HG03460 (cell line): ENCODE data around the gene DDR2.
"Not testable (repeated sequence)": the region's sequence is repeated elsewhere in the genome, so short reads cannot be mapped to it uniquely, and the experiment has no call there.

Source experiments
- ATAC-seq: cut with Tn5 transposase; IDR thresholded peaks from one replicate; pipeline ENCODE4 v1.9.1; 2021; ENCODE audit not compliant: unreplicated experiment

DDR2 gene

DNA sequence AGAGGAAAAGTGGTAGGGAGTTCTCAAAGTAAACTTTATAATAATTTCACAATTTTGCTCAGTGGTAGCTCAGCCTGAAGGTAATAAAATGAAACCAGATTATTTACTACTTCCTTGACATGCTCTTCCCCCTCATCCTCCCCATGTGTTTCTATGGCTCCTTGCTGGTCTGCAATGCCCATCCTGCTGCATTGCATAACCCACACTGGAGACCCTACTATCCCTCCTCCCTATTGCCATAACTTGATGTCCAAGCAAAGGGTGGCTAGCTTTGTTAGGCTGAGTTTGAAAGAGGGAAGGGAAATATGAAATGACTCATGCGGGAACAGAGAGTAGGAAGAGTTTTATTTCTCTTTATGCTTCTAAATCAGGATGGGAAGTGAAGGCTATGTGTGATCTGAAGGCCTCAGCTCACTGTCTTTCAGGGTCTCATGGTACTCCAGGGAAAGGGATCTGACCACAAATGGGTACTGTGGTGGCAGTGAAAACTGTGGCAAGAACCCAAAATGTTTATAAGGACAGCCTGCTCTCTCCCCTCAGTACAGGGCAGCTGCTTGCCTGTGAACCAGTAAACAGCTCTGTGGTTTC lies 121.8 kb downstream of the DDR2 start:
- no peak for ATAC-seq

DNA sequence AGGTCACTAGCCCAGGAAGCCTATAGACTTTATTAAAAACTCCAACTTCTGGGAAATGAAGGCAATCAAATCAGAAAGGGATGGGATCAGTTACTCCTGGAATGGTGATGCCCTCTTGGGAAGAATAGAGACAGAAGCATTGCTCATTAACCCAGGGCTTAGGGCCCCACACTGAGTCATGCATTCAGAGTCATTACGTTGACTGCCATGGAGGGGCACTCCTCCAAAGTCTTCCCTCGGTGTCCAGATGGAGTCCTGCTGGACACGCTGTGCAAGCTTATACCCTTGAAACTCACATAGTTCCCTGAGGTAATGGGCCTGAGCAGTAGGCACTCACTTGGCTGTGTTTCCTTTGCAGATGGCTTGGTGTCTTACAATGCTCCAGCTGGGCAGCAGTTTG lies 123.0 kb downstream of the DDR2 start:
- no peak for ATAC-seq

DNA sequence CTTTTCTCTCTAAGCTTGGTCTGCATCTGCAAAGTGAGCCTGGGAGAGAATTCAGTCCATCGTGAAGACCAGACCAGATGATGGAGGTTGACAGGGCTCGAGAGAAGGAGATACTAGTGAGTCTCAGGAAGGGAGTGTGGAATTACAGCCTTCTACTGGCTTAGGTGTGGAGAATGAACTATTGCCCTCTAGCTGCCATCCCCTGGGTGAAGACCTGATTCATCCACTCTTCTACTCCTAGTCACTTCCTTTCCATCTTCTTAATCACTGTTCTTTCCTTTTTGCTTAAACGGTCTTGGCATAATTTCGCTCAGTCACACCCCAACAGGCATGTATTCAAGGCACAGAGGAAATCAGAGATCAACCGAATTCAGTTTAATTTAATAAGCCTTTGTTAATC lies 124.3 kb downstream of the DDR2 start:
- no peak for ATAC-seq

DNA sequence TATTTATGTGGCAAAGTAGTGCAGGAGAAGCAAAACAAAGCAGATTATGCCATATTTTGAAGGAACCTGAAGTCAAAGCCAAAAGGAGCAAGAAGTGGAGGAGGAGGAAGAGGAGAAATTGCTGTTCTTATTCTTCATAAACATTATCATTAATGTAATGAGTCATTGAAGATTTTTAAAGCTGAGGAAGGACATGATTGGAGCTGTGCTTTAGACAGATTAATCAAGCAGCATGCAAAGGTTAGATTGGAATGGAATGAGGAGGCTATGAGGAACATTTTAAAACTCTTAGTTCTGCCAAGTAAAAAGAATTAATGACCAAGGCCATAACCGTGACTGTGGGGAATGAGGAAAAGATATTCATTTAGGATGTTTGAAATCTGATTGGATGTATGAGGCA lies 125.2 kb downstream of the DDR2 start:
- no peak for ATAC-seq

DNA sequence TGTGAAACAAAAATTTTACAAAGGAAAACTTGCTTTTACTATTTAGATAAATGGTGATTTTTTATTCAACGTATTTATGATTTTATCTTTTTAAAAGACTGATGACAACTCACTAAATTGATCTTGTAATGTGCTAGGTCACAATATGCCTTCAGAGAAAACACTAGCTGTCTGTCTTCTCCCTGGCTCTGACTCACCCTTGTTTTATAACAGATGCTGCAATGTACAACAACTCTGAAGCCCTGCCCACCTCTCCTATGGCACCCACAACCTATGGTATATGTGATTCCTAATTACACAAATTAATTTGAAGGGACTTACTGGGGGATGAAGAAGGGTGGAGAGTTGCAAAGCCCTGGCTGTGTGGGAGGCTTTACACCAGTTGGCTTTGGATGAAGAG lies 133.5 kb downstream of the DDR2 start:
- no peak for ATAC-seq

DNA sequence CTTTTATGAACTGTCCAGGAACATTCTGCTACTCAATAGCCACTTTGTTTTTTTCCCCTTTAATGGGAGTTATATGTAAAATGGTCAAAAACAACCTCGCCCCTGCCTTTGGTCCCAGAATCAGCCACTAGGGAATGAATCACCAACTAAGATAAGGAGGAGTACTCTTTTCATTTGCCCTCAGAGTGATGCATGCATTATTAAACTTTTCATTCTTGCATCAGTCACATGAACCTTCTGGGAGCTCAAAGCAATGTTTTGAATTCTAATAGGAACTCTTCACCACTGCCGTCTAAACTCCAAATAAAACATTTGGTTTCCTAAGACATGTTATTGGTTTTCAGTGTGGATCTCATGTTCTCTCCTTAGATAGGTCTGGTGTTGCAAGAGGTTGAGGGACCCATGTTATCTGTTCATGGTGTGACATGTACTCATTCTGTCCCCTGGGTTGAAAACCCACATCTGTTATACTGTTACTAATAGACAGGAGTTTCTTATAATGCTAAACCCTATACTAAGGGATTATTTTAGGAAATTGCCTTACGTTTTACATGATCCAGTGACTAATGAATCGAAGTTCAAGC lies 140.4 kb downstream of the DDR2 start:
- no peak for ATAC-seq

DNA sequence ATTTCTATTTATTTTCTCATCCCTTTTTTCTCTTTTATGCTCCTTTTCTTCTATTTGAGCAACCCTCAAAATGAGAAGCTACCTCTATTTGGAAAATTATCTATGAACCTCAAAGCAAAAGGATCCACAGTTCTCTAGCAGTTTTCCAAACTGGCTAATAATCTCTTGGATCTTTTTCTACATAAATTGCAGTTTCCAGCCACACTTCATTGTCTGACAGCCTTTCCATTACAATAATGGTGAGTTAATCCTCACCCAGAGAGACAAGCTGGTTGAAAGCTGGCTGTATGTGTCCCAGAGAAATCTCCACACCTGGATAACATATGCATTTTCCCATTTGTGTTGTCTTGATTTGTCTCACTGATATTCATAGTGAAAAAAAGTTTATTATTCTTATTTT lies 141.7 kb downstream of the DDR2 start:
- ATAC-seq = no peak

DNA sequence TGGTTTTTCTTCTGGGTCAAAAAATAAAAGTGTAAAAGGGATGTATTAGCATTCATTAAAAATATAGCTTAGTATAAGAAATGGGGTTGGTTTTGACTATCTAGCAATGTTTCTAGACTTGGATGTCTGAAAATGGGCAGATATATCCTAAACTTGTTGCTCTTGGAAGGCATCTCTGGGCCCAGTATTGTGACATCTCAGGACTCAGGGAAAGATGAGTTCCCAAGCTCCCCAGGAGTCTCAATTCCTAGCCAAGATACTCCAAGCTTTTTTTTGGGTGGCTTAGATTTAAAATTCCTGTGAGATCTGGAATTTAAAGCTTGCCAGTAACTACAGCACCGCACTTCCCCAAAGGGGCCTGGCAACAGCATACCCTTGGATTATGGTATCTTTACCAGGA lies 146.8 kb downstream of the DDR2 start:
- ATAC-seq = no peak

DNA sequence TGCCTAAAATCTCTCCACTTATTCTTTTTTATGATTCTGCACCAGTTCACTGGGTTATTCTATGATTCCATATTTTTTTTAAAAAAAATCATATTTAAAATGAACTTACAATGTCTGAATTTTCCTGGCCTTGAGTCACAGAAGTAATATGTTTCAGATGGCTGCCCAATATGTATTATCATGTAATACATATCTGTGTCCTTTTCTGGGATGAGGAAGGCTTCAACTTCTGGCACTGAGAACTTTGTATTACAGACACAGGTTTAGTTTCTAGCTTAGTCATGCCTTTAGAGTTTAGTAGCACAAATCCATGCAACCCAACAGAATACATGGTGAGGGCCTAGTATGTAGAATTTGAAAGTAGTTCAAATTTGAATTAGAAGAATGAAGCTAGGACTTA lies 150.4 kb downstream of the DDR2 start:
- ATAC-seq = no peak

DNA sequence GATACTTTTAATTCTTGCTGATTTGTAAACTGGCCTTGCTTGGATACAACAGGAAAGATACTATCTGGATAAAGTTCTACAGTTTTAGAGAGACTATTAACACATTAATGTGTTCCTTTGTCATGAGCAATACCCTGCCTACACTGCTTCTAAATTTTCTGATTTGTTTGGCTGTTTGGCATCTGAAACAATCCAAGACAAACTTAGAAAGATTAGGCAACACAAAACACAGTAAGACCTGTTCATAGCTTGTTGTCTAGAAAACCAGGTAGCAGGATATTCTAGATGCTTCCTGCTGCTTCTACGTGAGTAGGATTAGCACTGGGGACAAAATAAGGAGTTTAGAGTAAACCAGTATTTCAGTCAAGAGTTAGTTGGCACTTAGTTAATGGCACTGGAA lies 152.7 kb downstream of the DDR2 start:
- ATAC-seq = not testable (repeated sequence)

DNA sequence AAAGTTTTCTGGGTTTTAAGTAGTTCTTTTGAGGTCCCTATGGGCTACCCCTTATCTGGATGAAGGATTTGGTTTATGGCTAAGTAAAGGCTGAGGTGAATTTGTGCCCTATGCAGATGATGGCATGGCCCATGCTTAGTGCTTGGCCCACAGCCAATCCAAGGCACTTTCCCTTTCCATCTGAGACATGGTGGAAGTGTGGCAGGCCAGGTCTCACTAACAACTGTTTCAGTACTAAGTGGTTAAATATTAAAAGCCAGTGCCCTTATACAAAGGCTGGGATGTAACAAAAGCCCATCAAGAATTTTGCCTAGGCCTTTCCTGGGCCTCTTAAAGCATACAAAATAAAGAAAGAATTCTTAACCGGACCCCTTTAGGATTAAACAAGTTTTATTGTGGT lies 156.5 kb downstream of the DDR2 start:
- not testable (repeated sequence) for ATAC-seq

DNA sequence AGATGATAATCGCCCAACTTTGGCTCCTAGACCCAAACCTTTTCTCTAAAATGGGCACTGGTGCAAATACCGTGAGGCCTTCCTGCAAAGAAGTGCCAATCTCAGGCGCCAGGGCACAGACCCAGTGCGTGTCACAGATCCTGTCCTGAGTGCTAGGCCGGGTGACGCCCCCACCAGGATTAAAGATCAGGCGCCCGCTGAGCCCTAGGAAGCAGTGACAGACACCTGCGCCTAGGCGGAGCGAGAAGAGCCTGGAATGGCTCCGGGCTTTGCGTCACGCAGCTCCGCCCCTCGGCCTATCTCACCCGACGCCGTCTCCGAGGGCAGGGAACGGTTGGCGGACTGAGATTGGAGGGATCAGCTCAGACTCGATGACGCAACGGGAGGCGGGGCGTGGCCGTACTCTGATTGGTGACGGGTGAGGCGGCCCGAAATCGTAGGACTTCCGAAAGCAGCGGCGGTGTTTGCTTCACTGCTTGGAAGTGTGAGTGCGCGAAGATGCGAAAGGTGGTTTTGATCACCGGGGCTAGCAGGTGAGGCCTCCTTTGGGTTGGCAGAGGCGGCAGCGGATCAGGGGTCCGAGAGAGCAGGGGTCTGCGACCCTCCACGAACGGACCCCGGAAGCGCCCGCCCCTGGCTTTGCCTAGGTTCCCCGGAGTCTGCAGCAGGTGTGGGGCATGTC lies 158.2 kb downstream of the DDR2 start, which contains the start of gene HSD17B7:
TSS of gene HSD17B7 (plus strand) at position 400 of the 682 bp plus-strand sequence. CDS start at position 499, 99 bp downstream.
- ATAC-seq = peak; percentile 99

DNA sequence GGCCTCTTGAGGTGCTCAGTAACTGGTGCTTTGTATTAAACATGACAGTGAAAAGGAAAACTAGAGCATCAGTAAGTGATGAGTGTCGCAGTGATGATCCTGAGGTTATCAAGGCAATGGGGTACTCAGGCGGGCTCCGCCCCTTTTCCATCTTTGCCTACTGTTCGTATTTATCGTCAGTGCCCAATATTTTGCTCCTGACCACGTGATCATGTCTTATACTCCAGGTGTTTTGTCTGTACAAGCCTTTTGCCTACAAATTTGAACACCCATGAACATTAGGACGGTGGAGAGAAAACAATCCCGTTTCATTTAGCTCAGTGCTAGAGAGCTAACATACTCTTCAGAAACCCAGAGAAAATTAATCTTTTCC lies 158.7 kb downstream of the DDR2 start:
- not testable (repeated sequence) for ATAC-seq

DNA sequence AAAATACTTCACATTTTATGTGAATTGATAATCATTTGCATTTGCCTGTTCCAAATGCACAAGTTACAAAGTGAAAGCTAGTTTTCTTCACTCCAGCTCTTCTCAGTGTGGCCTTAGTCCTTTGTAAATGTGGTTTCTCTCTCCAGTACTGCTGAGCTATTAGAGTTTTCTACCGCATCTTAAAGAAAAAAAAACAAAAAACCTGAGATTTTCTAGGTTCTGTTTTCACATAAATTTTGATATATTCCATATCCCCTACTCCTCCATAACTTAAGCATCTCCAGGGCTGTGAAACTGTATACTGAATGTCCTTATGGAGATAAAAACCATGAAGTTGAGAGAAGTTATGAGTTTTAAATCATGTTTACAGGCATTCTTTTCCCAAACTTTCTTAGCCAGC lies 162.0 kb downstream of the DDR2 start:
- ATAC-seq = not testable (repeated sequence)

DNA sequence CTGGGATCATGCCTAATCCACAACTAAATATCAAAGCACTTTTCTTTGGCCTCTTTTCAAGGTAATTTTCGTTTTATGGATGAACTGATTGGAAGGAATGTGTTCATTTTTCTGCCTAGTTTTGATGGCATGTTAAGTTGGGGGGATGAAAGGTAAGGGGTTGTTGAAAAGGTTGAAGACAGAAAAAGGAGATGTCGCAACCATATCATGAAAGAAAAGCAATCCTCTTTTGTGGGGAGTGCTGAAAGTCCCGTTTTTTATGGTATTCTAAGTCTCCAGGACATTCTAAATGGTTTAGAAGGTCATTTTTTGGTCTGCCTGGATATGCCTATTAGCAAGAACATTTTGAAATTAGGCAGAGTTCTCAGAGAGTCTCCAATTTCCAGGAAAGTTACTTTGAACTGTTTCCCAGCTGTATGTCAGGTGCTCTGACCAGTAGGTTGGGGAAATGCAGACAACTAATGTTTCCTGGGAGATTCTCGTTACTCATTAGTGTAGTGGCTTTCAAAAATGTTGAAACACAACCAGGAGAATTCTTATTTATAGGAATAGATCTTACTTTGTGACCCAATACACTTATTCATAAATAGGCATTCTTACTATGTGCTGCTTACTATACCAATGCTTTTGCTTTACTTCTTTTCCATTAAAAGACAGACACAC lies 164.5 kb downstream of the DDR2 start:
- not testable (repeated sequence) for ATAC-seq

DNA sequence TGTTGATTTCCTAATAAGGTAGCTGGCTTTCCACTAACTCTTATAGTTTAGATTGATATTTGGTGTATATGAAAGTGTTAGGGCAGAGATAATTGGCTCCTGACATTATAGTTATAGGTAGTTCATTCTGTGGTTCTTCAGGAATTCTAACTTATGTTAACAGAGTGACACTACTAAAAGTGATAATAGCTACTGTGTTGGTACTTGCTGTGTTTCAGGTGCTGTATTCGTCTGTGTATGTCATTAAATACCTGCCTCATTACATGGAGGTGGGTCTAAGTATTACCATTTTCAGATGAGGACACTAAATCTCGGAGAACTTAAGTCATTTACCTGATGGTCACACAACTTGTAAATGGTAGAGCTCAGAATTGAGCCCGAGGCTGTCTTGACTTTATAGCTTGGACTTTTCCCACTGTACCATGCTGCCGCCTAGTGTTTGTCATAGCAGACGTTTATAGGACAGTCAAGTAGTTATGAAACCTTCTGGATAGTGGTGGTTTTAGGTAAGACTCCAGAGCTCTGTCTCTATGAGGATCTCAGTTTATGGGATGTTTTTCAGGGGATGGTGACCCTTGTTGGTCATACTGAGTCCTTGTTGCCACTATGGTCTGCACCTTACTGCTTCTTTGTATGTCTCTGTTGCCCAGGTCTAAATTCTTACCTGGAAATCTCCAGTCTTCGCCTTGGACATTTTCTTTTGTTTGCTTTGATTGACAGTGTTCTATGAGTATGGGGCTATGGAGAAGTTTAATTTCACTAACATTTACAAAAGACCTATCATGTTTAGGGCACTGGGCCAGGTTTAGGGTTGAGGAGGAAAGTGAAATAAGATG lies 167.9 kb downstream of the DDR2 start:
- ATAC-seq = peak; percentile 52

DNA sequence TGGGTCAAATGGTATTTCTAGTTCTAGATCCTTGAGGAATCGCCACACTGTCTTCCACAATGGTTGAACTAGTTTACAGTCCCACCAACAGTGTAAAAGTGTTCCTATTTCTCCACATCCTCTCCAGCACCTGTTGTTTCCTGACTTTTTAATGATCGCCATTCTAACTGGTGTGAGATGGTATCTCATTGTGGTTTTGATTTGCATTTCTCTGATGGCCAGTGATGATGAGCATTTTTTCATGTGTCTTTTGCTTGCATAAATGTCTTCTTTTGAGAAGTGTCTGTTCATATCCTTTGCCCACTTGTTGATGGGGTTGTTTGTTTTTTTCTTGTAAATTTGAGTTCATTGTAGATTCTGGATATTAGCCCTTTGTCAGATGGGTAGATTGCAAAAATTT lies 175.2 kb downstream of the DDR2 start:
- not testable (repeated sequence) for ATAC-seq

DNA sequence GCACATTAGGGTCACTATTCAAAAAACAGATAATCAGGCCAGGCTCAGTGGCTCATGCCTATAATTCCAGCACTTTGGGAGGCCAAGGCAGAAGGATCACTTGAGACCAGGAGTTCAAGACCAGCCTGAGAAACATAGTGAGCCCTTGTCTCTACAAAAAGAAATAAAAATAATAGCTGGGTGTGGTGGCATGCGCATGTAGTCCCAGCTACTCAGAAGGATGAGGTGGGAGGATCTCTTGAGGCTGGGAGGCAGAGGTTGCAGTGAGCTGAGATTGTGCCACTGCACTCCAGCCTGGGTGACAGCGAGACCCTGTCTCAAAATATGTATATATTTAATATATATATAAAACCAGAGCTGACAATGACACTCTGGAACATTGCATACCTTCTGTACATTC lies 180.1 kb downstream of the DDR2 start:
- not testable (repeated sequence) for ATAC-seq

DNA sequence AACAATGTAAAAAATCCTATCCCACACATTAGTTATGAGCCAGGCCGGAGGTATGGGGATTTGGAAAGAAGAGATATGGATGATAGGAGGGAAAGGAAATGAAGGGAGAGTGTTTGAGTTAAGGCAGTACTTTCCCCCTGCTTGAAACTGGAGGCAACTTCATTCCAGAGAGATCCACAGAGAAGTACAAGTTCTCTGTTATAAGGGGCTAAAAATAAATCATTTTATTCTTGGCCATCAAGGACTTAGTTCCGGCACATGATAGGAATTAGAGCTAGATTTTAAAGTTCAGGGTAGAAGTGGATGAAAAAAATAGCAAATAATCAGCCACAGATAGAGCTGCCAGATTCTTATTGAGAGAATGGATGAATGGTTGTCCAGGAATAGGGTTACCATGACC lies 185.9 kb downstream of the DDR2 start:
- ATAC-seq = not testable (repeated sequence)

DNA sequence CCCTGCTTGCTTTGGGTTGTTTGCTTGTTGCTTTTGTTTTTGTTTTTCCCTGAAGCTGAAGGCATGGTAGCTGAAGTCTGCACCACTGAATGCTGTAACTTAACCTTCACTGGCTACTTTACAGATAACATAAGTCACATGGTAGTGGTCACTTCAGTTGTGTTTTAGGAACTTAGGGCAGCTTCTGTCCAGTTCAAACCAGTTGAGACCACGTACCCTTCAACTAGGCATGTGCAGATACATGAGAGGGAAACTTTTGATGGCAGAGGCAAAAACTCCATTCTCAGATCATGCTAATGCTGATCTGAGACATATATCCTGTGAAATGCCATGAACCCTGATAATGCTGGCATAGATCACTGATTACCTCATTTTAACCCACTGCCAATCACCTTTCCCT lies 186.4 kb downstream of the DDR2 start:
- not testable (repeated sequence) for ATAC-seq
